Vagina (tissue), 2 donors: ENCODE data around the gene LSG1.

Source experiments
- POLR2AphosphoS5 ChIP-seq, 2 donors: sonication (generic); formaldehyde crosslinking; IDR thresholded peaks; one replicate each; pipeline ENCODE4 v1.9.0; 2017; ENCODE audit warnings: antibody characterized with exemption in 2 of 2, mild to moderate bottlenecking in 2 of 2, low read depth in 1 of 2; ENCODE audit not compliant: insufficient read depth in 1 of 2
- TF ChIP-seq, protein P1 (sequence below), 3 experiments: fragments of 450-650 bp in 2 of 3; fragments of 200-600 bp in 1 of 3; sonication (generic) in 1 of 3; IDR thresholded peaks; one replicate each; pipeline ENCODE4 v1.5.1; 2017 to 2019; ENCODE audit warnings: antibody characterized with exemption in 3 of 3, mild to moderate bottlenecking in 2 of 3, moderate library complexity in 2 of 3

DNA sequence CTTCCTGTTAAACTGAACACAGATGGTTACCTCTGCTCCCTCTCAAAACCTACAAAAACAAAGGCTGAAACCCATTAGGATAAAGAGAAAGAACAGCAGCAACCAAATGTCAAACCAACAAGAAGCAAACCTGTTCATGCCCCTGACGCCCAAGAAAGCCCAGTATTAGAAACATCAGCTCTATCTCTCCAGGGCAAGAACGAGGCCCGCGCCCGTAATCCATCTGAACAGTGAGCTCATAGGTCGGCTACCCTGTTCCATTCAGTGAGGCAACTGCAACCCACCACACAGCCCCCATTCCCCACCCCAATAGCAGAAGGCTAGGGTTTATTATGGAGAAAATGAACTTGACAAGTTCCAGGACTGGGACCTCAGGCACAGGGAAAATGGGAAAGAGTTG lies 10.0 kb downstream of the LSG1 start:
- TF ChIP-seq, protein P1, sequence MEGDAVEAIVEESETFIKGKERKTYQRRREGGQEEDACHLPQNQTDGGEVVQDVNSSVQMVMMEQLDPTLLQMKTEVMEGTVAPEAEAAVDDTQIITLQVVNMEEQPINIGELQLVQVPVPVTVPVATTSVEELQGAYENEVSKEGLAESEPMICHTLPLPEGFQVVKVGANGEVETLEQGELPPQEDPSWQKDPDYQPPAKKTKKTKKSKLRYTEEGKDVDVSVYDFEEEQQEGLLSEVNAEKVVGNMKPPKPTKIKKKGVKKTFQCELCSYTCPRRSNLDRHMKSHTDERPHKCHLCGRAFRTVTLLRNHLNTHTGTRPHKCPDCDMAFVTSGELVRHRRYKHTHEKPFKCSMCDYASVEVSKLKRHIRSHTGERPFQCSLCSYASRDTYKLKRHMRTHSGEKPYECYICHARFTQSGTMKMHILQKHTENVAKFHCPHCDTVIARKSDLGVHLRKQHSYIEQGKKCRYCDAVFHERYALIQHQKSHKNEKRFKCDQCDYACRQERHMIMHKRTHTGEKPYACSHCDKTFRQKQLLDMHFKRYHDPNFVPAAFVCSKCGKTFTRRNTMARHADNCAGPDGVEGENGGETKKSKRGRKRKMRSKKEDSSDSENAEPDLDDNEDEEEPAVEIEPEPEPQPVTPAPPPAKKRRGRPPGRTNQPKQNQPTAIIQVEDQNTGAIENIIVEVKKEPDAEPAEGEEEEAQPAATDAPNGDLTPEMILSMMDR (IDR thresholded peaks at IDR 0.05): no peak
- no peak for TF ChIP-seq POLR2AphosphoS5 (IDR thresholded peaks at IDR 0.05; ENCODE audit: insufficient read depth in 1 of 2, low read depth in 1 of 2)
